Neural progenitor cell (in vitro differentiated cells): Measurements from ENCODE around the gene CAVIN2. TPM values are rescaled to one million over a fixed set of nuclear protein-coding genes. Genes with fewer than 3 reads are reported as not detected.

ENCODE experiments used
- DNase-seq: peaks from one replicate; pipeline ENCODE4 v3.0.0-alpha.2; 2016; ENCODE audit warnings: low spot score
- H2AFZ ChIP-seq: fragments of 200-600 bp; sonication (generic); replicated peaks from 2 replicates; pipeline ENCODE4 v1.6.1; 2016; ENCODE audit warnings: antibody characterized with exemption
- H3F3A ChIP-seq: fragments of 200-600 bp; sonication (generic); 2 replicates; pipeline ENCODE4 v1.6.1; 2016; ENCODE audit warnings: antibody characterized with exemption, low read depth
- H3K27ac ChIP-seq: fragments of 200-600 bp; sonication (generic); 2 replicates; pipeline ENCODE4 v1.5.1; 2016; ENCODE audit warnings: mild to moderate bottlenecking
- H3K27me3 ChIP-seq: fragments of 200-600 bp; sonication (generic); 2 replicates; pipeline ENCODE4 v1.6.1; 2016; ENCODE audit warnings: mild to moderate bottlenecking, moderate library complexity
- H3K36me3 ChIP-seq: fragments of 200-600 bp; sonication (generic); 2 replicates; pipeline ENCODE4 v1.5.1; 2016
- H3K4me1 ChIP-seq: fragments of 200-600 bp; sonication (generic); 2 replicates; pipeline ENCODE4 v1.6.1; 2016; ENCODE audit warnings: mixed run types
- H3K4me2 ChIP-seq: fragments of 200-600 bp; sonication (generic); 2 replicates; pipeline ENCODE4 v1.6.1; 2016
- H3K4me3 ChIP-seq: fragments of 200-600 bp; sonication (generic); 2 replicates; pipeline ENCODE4 v1.5.1; 2016
- H3K79me2 ChIP-seq: fragments of 200-600 bp; sonication (generic); 2 replicates; pipeline ENCODE4 v1.6.1; 2016; ENCODE audit warnings: low read depth
- H3K9ac ChIP-seq: fragments of 200-600 bp; sonication (generic); 2 replicates; pipeline ENCODE4 v1.6.1; 2016
- H3K9me3 ChIP-seq: fragments of 200-600 bp; sonication (generic); 2 replicates; pipeline ENCODE4 v1.5.1; 2016; ENCODE audit warnings: low read depth
- H4K20me1 ChIP-seq: fragments of 200-600 bp; sonication (generic); 2 replicates; pipeline ENCODE4 v1.6.1; 2016; ENCODE audit warnings: low read depth
- H3K27ac Mint-ChIP-seq: 3 replicates; pipeline ENCODE4 v1.8.0; 2021; ENCODE audit warnings: mixed read lengths
- H3K27me3 Mint-ChIP-seq: 2 replicates; pipeline ENCODE4 v1.8.0; 2022; ENCODE audit warnings: low read depth, mild to moderate bottlenecking, inconsistent platforms, moderate library complexity, mixed read lengths; ENCODE audit not compliant: insufficient read depth
- H3K36me3 Mint-ChIP-seq: 3 replicates; pipeline ENCODE4 v1.8.0; 2021; ENCODE audit warnings: mixed read lengths
- H3K4me1 Mint-ChIP-seq: 3 replicates; pipeline ENCODE4 v1.8.0; 2021; ENCODE audit warnings: mixed read lengths
- H3K4me3 Mint-ChIP-seq: 3 replicates; pipeline ENCODE4 v1.8.0; 2021; ENCODE audit warnings: mild to moderate bottlenecking, moderate library complexity, mixed read lengths
- H3K9me3 Mint-ChIP-seq: 3 replicates; pipeline ENCODE4 v1.8.0; 2020; ENCODE audit warnings: mixed read lengths
- EZH2 ChIP-seq: fragments of 200-600 bp; sonication (generic); IDR thresholded peaks from 2 replicates; pipeline ENCODE4 v1.6.1; 2017; ENCODE audit warnings: antibody characterized with exemption, mild to moderate bottlenecking, moderate library complexity
- EZH2phosphoT487 ChIP-seq: fragments of 200-600 bp; sonication (generic); IDR thresholded peaks from 2 replicates; pipeline ENCODE4 v1.6.1; 2017; ENCODE audit warnings: antibody characterized with exemption
- total RNA-seq: library from RNA; depleted of rRNA; stranded (reverse); fragments of >200 nt; gene quantifications from 2 replicates; pipeline ENCODE4 v1.2.3, GENCODE V29; 2015; ENCODE audit warnings: low replicate concordance
- TF ChIP-seq, protein P1 (sequence below): fragments of 200-600 bp; sonication (generic); IDR thresholded peaks from 2 replicates; pipeline ENCODE4 v1.5.1; 2017; ENCODE audit warnings: antibody characterized with exemption, mild to moderate bottlenecking

The CAVIN2 gene
- total RNA-seq, 1 donor from 2014 or later: not detected

DNA sequence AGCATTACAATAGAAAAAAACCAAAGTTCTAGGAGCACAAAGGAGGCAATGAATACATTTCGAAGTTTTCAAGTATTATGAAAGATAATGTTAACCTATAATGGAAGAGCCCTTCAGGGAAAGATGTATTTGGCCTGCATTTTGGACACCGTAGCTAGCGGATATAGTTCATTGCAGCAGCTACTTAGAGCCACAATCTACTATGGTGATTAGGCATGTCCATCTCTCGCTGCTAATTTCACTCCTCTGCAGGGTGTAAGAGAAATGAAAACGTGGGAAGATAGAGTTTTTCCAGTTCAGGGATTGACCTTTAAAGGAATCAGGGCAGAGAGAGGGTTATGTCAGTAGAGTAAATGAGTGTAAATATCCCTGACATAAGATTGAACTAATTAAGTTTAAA is 8.5 kb upstream of the CAVIN2 start:
- Histone ChIP-seq H3K79me2 (no peaks in the 10 kb centered on the region), H3K4me2 (no peak overlapping the region), H3K4me1 (no peaks in the 10 kb centered on the region), H2AFZ (peak overlapping the region; percentile 12), H4K20me1 (no peaks in the 10 kb centered on the region), H3F3A (no peaks in the 10 kb centered on the region), H3K9me3 (no peaks in the 10 kb centered on the region), H3K9ac (no peak overlapping the region), H3K27me3 (no peaks in the 10 kb centered on the region), H3K27ac (no peak overlapping the region), H3K36me3 (no peaks in the 10 kb centered on the region), H3K4me3 (no peak overlapping the region)
- TF ChIP-seq EZH2phosphoT487 (no peak), EZH2 (no peak)
- TF ChIP-seq, protein P1, sequence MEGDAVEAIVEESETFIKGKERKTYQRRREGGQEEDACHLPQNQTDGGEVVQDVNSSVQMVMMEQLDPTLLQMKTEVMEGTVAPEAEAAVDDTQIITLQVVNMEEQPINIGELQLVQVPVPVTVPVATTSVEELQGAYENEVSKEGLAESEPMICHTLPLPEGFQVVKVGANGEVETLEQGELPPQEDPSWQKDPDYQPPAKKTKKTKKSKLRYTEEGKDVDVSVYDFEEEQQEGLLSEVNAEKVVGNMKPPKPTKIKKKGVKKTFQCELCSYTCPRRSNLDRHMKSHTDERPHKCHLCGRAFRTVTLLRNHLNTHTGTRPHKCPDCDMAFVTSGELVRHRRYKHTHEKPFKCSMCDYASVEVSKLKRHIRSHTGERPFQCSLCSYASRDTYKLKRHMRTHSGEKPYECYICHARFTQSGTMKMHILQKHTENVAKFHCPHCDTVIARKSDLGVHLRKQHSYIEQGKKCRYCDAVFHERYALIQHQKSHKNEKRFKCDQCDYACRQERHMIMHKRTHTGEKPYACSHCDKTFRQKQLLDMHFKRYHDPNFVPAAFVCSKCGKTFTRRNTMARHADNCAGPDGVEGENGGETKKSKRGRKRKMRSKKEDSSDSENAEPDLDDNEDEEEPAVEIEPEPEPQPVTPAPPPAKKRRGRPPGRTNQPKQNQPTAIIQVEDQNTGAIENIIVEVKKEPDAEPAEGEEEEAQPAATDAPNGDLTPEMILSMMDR: no peak
- peaks cover 6% of the 10 kb centered on the region for H3K4me1 Mint-ChIP-seq
- no peak for DNase-seq
- H3K36me3 Mint-ChIP-seq: no peaks in the 10 kb centered on the region
- no peaks in the 10 kb centered on the region for H3K9me3 Mint-ChIP-seq
- H3K27ac Mint-ChIP-seq: no peak overlapping the region
- H3K27me3 Mint-ChIP-seq: no peaks in the 10 kb centered on the region
- no peak overlapping the region for H3K4me3 Mint-ChIP-seq

DNA sequence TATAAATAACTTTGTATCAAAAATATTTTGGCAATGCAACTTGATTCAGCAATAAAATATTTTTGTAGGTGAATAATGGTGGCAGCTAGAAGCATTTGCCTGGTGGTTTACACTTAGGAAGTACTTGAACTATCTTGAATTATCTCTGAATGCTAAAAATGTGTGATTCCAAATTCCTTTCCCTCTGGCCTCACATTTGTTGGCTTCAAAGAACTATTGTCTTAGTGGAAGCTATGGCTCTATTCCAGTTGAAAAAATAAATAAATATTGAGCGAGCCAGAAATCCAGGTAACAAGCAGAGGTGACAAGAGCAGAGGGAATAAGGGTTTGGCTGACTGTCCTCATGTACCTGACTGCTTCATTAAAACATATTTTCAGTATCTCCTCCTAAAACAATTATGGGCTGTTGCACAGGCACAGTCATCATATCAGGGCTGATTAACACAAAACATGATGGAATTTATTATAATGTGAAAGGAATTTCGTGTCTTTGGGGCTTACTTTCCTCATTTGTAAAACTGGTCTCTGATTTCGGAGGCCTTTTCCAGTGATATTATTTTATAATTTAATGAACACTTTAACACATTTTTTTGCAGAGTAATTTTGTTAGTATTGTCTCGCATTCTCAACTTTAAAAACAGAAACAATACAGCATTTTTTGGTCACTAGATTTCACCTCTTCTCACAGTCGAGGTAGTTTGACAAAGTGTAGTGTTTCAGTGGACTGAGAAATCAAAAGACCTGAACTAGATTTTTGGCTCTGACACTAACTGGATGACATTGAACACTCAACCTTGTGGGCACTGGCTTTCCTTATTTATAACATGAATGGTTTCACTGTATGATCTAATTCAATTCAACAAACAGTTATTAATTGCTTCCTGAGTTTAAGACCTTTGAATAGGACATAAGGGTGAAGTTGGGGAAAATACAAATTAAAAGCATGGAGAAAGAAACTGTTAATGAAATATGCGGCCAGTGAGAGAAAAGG is 7.8 kb upstream of the CAVIN2 start:
- Histone ChIP-seq H3K4me1 (no peaks in the 10 kb centered on the region), H3K27me3 (no peaks in the 10 kb centered on the region), H3K9ac (no peak overlapping the region), H2AFZ (peak overlapping the region; percentile 12), H3K36me3 (no peaks in the 10 kb centered on the region), H3K79me2 (no peaks in the 10 kb centered on the region), H3K4me2 (no peak overlapping the region), H3K27ac (no peak overlapping the region), H3K9me3 (no peaks in the 10 kb centered on the region), H3F3A (no peaks in the 10 kb centered on the region), H3K4me3 (no peak overlapping the region), H4K20me1 (no peaks in the 10 kb centered on the region)
- peaks cover 6% of the 10 kb centered on the region for H3K4me1 Mint-ChIP-seq
- DNase-seq: no peak
- TF ChIP-seq, protein P1: no peak
- no peak for TF ChIP-seq EZH2phosphoT487
- no peak for TF ChIP-seq EZH2
- no peak overlapping the region for H3K4me3 Mint-ChIP-seq
- no peaks in the 10 kb centered on the region for H3K9me3 Mint-ChIP-seq
- H3K27me3 Mint-ChIP-seq: no peaks in the 10 kb centered on the region
- H3K36me3 Mint-ChIP-seq: no peaks in the 10 kb centered on the region
- H3K27ac Mint-ChIP-seq: no peak overlapping the region

DNA sequence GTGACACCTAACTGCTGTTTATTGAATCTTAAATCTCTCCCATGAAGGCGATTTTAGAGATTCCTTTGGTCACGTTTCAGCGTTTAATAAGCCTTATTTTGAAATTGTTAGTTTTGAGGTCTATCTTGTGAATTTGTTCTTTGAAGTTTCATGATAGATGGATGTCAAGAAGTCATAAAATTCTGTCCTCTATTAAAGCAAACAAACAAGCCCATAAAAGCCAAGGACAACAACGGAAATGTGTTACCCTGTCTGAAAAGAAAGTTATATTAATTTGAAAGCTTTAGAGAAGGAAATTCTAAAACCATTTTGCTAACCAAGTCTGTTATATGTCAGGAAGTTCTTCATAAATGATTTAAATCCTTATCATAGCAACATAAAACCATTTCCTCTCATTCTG is 7.0 kb upstream of the CAVIN2 start:
- Histone ChIP-seq H3K4me2 (no peak overlapping the region), H3K27ac (no peak overlapping the region), H3K9ac (no peak overlapping the region), H3K4me3 (no peak overlapping the region), H3K27me3 (no peaks in the 10 kb centered on the region), H3K36me3 (no peaks in the 10 kb centered on the region), H3K79me2 (no peaks in the 10 kb centered on the region), H3F3A (no peaks in the 10 kb centered on the region), H3K4me1 (no peaks in the 10 kb centered on the region), H3K9me3 (no peaks in the 10 kb centered on the region), H2AFZ (no peak overlapping the region), H4K20me1 (no peaks in the 10 kb centered on the region)
- TF ChIP-seq, protein P1: no peak
- TF ChIP-seq EZH2 (no peak), EZH2phosphoT487 (no peak)
- no peak for DNase-seq
- no peaks in the 10 kb centered on the region for H3K27me3 Mint-ChIP-seq
- no peaks in the 10 kb centered on the region for H3K36me3 Mint-ChIP-seq
- H3K9me3 Mint-ChIP-seq: no peaks in the 10 kb centered on the region
- H3K27ac Mint-ChIP-seq: no peak overlapping the region
- H3K4me3 Mint-ChIP-seq: no peak overlapping the region
- peaks cover 10% of the 10 kb centered on the region for H3K4me1 Mint-ChIP-seq
